ENCODE results near the gene GPSM1.
A peak's percentile ranks its signal among the peaks of the same experiment; 100 is the strongest.

GPSM1 gene

GRCh38 chr9:136340356-136341041 lies 13.2 kb downstream of the GPSM1 start:
- Histone ChIP-seq H3K4me3 (ENCODE audit: low read length) (no peak overlapping the region), H3K27ac (ENCODE audit: low read length) (no peak overlapping the region), H3K4me1 (ENCODE audit: control insufficient read depth, insufficient read depth, low read length) (peaks cover 7% of the 10 kb centered on the region), H3K9me3 (ENCODE audit: control insufficient read depth, insufficient read depth, low read length) (no peaks in the 10 kb centered on the region), H3K36me3 (ENCODE audit: control insufficient read depth, insufficient read depth, low read length) (peaks cover 2% of the 10 kb centered on the region; the same call in 1 of the 2 replicates), H3K27me3 (ENCODE audit: control insufficient read depth, insufficient read depth, low read length) (no peaks in the 10 kb centered on the region)
- WGBS (ENCODE audit: insufficient coverage, insufficient read length) = no CpG with 5 or more reads among the region's 28 CpGs
- DNase-seq (ENCODE audit: low read depth, low spot score) = no peak

- H3K27ac ChIP-seq (ENCODE audit: low read length) = no peak overlapping the region
- H3K36me3 ChIP-seq (ENCODE audit: control insufficient read depth, insufficient read depth, low read length) = peaks cover 2% of the 10 kb centered on the region; the same call in 1 of the 2 replicates
- no peak for DNase-seq (ENCODE audit: low read depth, low spot score)
- H3K4me3 ChIP-seq (ENCODE audit: low read length) = no peak overlapping the region
- H3K9me3 ChIP-seq (ENCODE audit: control insufficient read depth, insufficient read depth, low read length) = no peaks in the 10 kb centered on the region
- H3K4me1 ChIP-seq (ENCODE audit: control insufficient read depth, insufficient read depth, low read length) = peaks cover 7% of the 10 kb centered on the region
- no peaks in the 10 kb centered on the region for H3K27me3 ChIP-seq (ENCODE audit: control insufficient read depth, insufficient read depth, low read length)
- no CpG with 5 or more reads among the region's 18 CpGs for WGBS (ENCODE audit: insufficient coverage, insufficient read length)
These were observed 13.8 kb downstream of the GPSM1 start for GRCh38 chr9:136341042-136341655.

GRCh38 chr9:136341769-136342168 lies 14.4 kb downstream of the GPSM1 start:
- Histone ChIP-seq H3K4me3 (ENCODE audit: low read length) (no peak overlapping the region), H3K4me1 (ENCODE audit: control insufficient read depth, insufficient read depth, low read length) (peaks cover 7% of the 10 kb centered on the region), H3K27ac (ENCODE audit: low read length) (no peak overlapping the region), H3K36me3 (ENCODE audit: control insufficient read depth, insufficient read depth, low read length) (peaks cover 2% of the 10 kb centered on the region; the same call in 1 of the 2 replicates), H3K27me3 (ENCODE audit: control insufficient read depth, insufficient read depth, low read length) (no peaks in the 10 kb centered on the region), H3K9me3 (ENCODE audit: control insufficient read depth, insufficient read depth, low read length) (no peaks in the 10 kb centered on the region)
- no CpG with 5 or more reads among the region's 10 CpGs for WGBS (ENCODE audit: insufficient coverage, insufficient read length)
- no peak for DNase-seq (ENCODE audit: low read depth, low spot score)

GRCh38 chr9:136342181-136343120 lies 15.1 kb downstream of the GPSM1 start:
- Histone ChIP-seq H3K4me1 (ENCODE audit: control insufficient read depth, insufficient read depth, low read length) (peaks cover 7% of the 10 kb centered on the region; the same call in 1 of the 2 replicates), H3K9me3 (ENCODE audit: control insufficient read depth, insufficient read depth, low read length) (no peaks in the 10 kb centered on the region), H3K27ac (ENCODE audit: low read length) (no peak overlapping the region), H3K4me3 (ENCODE audit: low read length) (peak overlapping the region; percentile 24; the same call in 1 of the 2 replicates), H3K36me3 (ENCODE audit: control insufficient read depth, insufficient read depth, low read length) (no peaks in the 10 kb centered on the region; the same call in 1 of the 2 replicates), H3K27me3 (ENCODE audit: control insufficient read depth, insufficient read depth, low read length) (no peaks in the 10 kb centered on the region)
- no CpG with 5 or more reads among the region's 60 CpGs for WGBS (ENCODE audit: insufficient coverage, insufficient read length)
- DNase-seq (ENCODE audit: low read depth, low spot score) = peak; percentile 41

- H3K4me3 ChIP-seq (ENCODE audit: low read length) = no peak overlapping the region; the same call in 1 of the 2 replicates
- peaks cover 7% of the 10 kb centered on the region; the same call in 1 of the 2 replicates for H3K4me1 ChIP-seq (ENCODE audit: control insufficient read depth, insufficient read depth, low read length)
- H3K36me3 ChIP-seq (ENCODE audit: control insufficient read depth, insufficient read depth, low read length) = no peaks in the 10 kb centered on the region; the same call in 1 of the 2 replicates
- H3K9me3 ChIP-seq (ENCODE audit: control insufficient read depth, insufficient read depth, low read length) = no peaks in the 10 kb centered on the region
- no peak overlapping the region for H3K27ac ChIP-seq (ENCODE audit: low read length)
- no CpG with 5 or more reads among the region's 23 CpGs for WGBS (ENCODE audit: insufficient coverage, insufficient read length)
- no peak for DNase-seq (ENCODE audit: low read depth, low spot score)
- H3K27me3 ChIP-seq (ENCODE audit: control insufficient read depth, insufficient read depth, low read length) = no peaks in the 10 kb centered on the region
These were observed 16.0 kb downstream of the GPSM1 start for GRCh38 chr9:136343121-136343883.

- no peak overlapping the region; the same call in 1 of the 2 replicates for H3K4me3 ChIP-seq (ENCODE audit: low read length)
- H3K27me3 ChIP-seq (ENCODE audit: control insufficient read depth, insufficient read depth, low read length) = no peaks in the 10 kb centered on the region
- no peaks in the 10 kb centered on the region; the same call in 1 of the 2 replicates for H3K36me3 ChIP-seq (ENCODE audit: control insufficient read depth, insufficient read depth, low read length)
- no peak overlapping the region for H3K27ac ChIP-seq (ENCODE audit: low read length)
- no CpG with 5 or more reads among the region's 24 CpGs for WGBS (ENCODE audit: insufficient coverage, insufficient read length)
- DNase-seq (ENCODE audit: low read depth, low spot score) = no peak
- no peaks in the 10 kb centered on the region for H3K9me3 ChIP-seq (ENCODE audit: control insufficient read depth, insufficient read depth, low read length)
- H3K4me1 ChIP-seq (ENCODE audit: control insufficient read depth, insufficient read depth, low read length) = peaks cover 7% of the 10 kb centered on the region; the same call in 1 of the 2 replicates
These were observed 16.5 kb downstream of the GPSM1 start for GRCh38 chr9:136343884-136344269.

- Histone ChIP-seq H3K4me1 (ENCODE audit: control insufficient read depth, insufficient read depth, low read length) (peaks cover 7% of the 10 kb centered on the region), H3K9me3 (ENCODE audit: control insufficient read depth, insufficient read depth, low read length) (no peaks in the 10 kb centered on the region), H3K36me3 (ENCODE audit: control insufficient read depth, insufficient read depth, low read length) (no peaks in the 10 kb centered on the region; the same call in 1 of the 2 replicates), H3K27ac (ENCODE audit: low read length) (no peak overlapping the region), H3K4me3 (ENCODE audit: low read length) (no peak overlapping the region), H3K27me3 (ENCODE audit: control insufficient read depth, insufficient read depth, low read length) (no peaks in the 10 kb centered on the region)
- no CpG with 5 or more reads among the region's 21 CpGs for WGBS (ENCODE audit: insufficient coverage, insufficient read length)
- DNase-seq (ENCODE audit: low read depth, low spot score) = no peak
These were observed 17.4 kb downstream of the GPSM1 start for GRCh38 chr9:136344544-136345280.

GRCh38 chr9:136345281-136346156 lies 18.2 kb downstream of the GPSM1 start:
- Histone ChIP-seq H3K27me3 (ENCODE audit: control insufficient read depth, insufficient read depth, low read length) (no peaks in the 10 kb centered on the region), H3K4me3 (ENCODE audit: low read length) (no peak overlapping the region), H3K9me3 (ENCODE audit: control insufficient read depth, insufficient read depth, low read length) (no peaks in the 10 kb centered on the region), H3K4me1 (ENCODE audit: control insufficient read depth, insufficient read depth, low read length) (peaks cover 7% of the 10 kb centered on the region), H3K36me3 (ENCODE audit: control insufficient read depth, insufficient read depth, low read length) (no peaks in the 10 kb centered on the region; the same call in 1 of the 2 replicates), H3K27ac (ENCODE audit: low read length) (no peak overlapping the region)
- no peak for DNase-seq (ENCODE audit: low read depth, low spot score)
- WGBS (ENCODE audit: insufficient coverage, insufficient read length) = no CpG with 5 or more reads among the region's 43 CpGs

GRCh38 chr9:136346157-136346481 lies 18.8 kb downstream of the GPSM1 start:
- no peak for DNase-seq (ENCODE audit: low read depth, low spot score)
- Histone ChIP-seq H3K27ac (ENCODE audit: low read length) (no peak overlapping the region), H3K4me3 (ENCODE audit: low read length) (no peak overlapping the region), H3K4me1 (ENCODE audit: control insufficient read depth, insufficient read depth, low read length) (peaks cover 7% of the 10 kb centered on the region), H3K36me3 (ENCODE audit: control insufficient read depth, insufficient read depth, low read length) (no peaks in the 10 kb centered on the region; the same call in 1 of the 2 replicates), H3K27me3 (ENCODE audit: control insufficient read depth, insufficient read depth, low read length) (no peaks in the 10 kb centered on the region), H3K9me3 (ENCODE audit: control insufficient read depth, insufficient read depth, low read length) (no peaks in the 10 kb centered on the region)
- no CpG with 5 or more reads among the region's 10 CpGs for WGBS (ENCODE audit: insufficient coverage, insufficient read length)

Data from iPS DF 6.9 (cell line).